Esophagus mucosa (tissue), 1 donor: ENCODE measurements around the gene LY9. TPM values are rescaled to one million over a fixed set of nuclear protein-coding genes. Genes with fewer than 3 reads are reported as not detected.

Experiments
- ATAC-seq: fragments of 200-7000 bp; cut with Tn5 transposase; one replicate; pipeline ENCODE4 v1.9.1; 2020
- total RNA-seq: library from RNA; stranded (reverse); gene quantifications from one replicate; pipeline ENCODE4 v1.2.4, GENCODE V29; 2023
- donor health status: DM: yes; HTN: yes; CAD: no.

Gene LY9
- total RNA-seq, 1 donor from 2014 or later = 0.20 TPM

- no peak for ATAC-seq
These were observed 6.0 kb downstream of the LY9 start for GRCh38 chr1:160801836-160802580.

GRCh38 chr1:160806109-160806665, 10.2 kb downstream of the LY9 start:
- ATAC-seq = no peak

- no peak for ATAC-seq
These were observed 10.8 kb downstream of the LY9 start for GRCh38 chr1:160806784-160807183.

GRCh38 chr1:160807247-160807646, 11.3 kb downstream of the LY9 start:
- no peak for ATAC-seq

GRCh38 chr1:160807738-160808137, 11.8 kb downstream of the LY9 start:
- peak; percentile 22 for ATAC-seq

GRCh38 chr1:160808289-160808688, 12.3 kb downstream of the LY9 start:
- ATAC-seq = no peak

- no peak for ATAC-seq
These were observed 14.5 kb downstream of the LY9 start for GRCh38 chr1:160810486-160810885.

- ATAC-seq = no peak
These were observed 15.2 kb downstream of the LY9 start for GRCh38 chr1:160811147-160811546.

GRCh38 chr1:160813215-160813614, 17.2 kb downstream of the LY9 start:
- ATAC-seq = peak; percentile 88

GRCh38 chr1:160814316-160814715, 18.3 kb downstream of the LY9 start:
- no peak for ATAC-seq

GRCh38 chr1:160814856-160815255, 18.9 kb downstream of the LY9 start:
- ATAC-seq = no peak

- no peak for ATAC-seq
These were observed 22.4 kb downstream of the LY9 start for GRCh38 chr1:160818207-160818937.

- no peak for ATAC-seq
These were observed 23.2 kb downstream of the LY9 start for GRCh38 chr1:160819186-160819585.

GRCh38 chr1:160821627-160822026, 25.7 kb downstream of the LY9 start:
- no peak for ATAC-seq

- no peak for ATAC-seq
These were observed 27.3 kb downstream of the LY9 start for GRCh38 chr1:160823296-160823695.

- no peak for ATAC-seq
These were observed 30.6 kb downstream of the LY9 start for GRCh38 chr1:160826546-160826945.

GRCh38 chr1:160827418-160827817, 31.4 kb downstream of the LY9 start:
- peak; percentile 74 for ATAC-seq

- ATAC-seq = no peak
These were observed 33.8 kb downstream of the LY9 start for GRCh38 chr1:160829766-160830165.

GRCh38 chr1:160830321-160831153, 34.6 kb downstream of the LY9 start:
- ATAC-seq = peak; percentile 71

GRCh38 chr1:160834945-160835565, 39.1 kb downstream of the LY9 start:
- no peak for ATAC-seq

GRCh38 chr1:160835751-160836150, 39.8 kb downstream of the LY9 start:
- ATAC-seq = no peak

GRCh38 chr1:160836561-160836960, 40.6 kb downstream of the LY9 start:
- ATAC-seq = no peak
